IMR-90 (cell line): ENCODE data around the gene MPST. TPM values are rescaled to one million over a fixed set of nuclear protein-coding genes. Genes with fewer than 3 reads are reported as not detected.

Source experiments
- ATAC-seq: fragments of 200-7000 bp; cut with Tn5 transposase; 2 replicates; pipeline ENCODE4 v1.9.1; 2020; ENCODE audit warnings: low read depth, mild to moderate bottlenecking, moderate library complexity
- BruUV-seq: library from RNA; stranded (reverse); fragments of 400-500 nt; replicated peaks from 2 replicates; lab custom pipeline; 2021; lab: Mats Ljungman, UMichigan
- CTCF ChIA-PET: fragments of 300-600 bp; formaldehyde crosslinking; extraction: SDS; loops from one replicate; lab custom pipeline; 2021; ENCODE audit warnings: antibody characterized with exemption; lab: Yijun Ruan, JAX
- POLR2A ChIA-PET: fragments of 300-600 bp; sonication (Branson Sonifier 250); formaldehyde crosslinking; loops from one replicate; lab custom pipeline; 2022; ENCODE audit warnings: antibody characterized with exemption; ENCODE audit not compliant: unreplicated experiment; lab: Charles Lee
- DNase-seq: peaks from one replicate; pipeline ENCODE4 v3.0.0; 2013
- H2AFZ ChIP-seq: replicated peaks from 2 replicates; pipeline ENCODE3; 2013; ENCODE audit warnings: low read length, mild to moderate bottlenecking; ENCODE audit not compliant: poor library complexity
- H2AK5ac ChIP-seq: 2 replicates; pipeline ENCODE4 v1.6.1; 2013; ENCODE audit warnings: low read depth, low read length, inconsistent platforms
- H2AK9ac ChIP-seq: replicated peaks from 2 replicates; pipeline ENCODE3; 2013; ENCODE audit warnings: mild to moderate bottlenecking, low read depth, low read length, moderate library complexity; ENCODE audit not compliant: poor library complexity
- H2BK120ac ChIP-seq: 2 replicates; pipeline ENCODE4 v1.6.1; 2013; ENCODE audit warnings: low read depth, low read length, inconsistent platforms
- H2BK15ac ChIP-seq: 3 replicates; pipeline ENCODE4 v1.6.1; 2013; ENCODE audit warnings: low read depth, low read length, inconsistent platforms
- H2BK20ac ChIP-seq: 2 replicates; pipeline ENCODE4 v1.6.1; 2013; ENCODE audit warnings: low read depth, mild to moderate bottlenecking, inconsistent platforms, low read length, moderate library complexity
- H2BK5ac ChIP-seq: 2 replicates; pipeline ENCODE4 v1.6.1; 2013; ENCODE audit warnings: mild to moderate bottlenecking, low read depth, low read length, inconsistent platforms; ENCODE audit not compliant: poor library complexity, severe bottlenecking
- H3K14ac ChIP-seq: replicated peaks from 2 replicates; pipeline ENCODE4 v1.6.1; 2013; ENCODE audit warnings: low read depth, low read length, inconsistent platforms
- H3K18ac ChIP-seq: 2 replicates; pipeline ENCODE4 v1.6.1; 2013; ENCODE audit warnings: low read depth, low read length, control low read depth
- H3K23ac ChIP-seq: 2 replicates; pipeline ENCODE4 v1.6.1; 2013; ENCODE audit warnings: low read depth, low read length, inconsistent platforms
- H3K27ac ChIP-seq: 2 replicates; pipeline ENCODE4 v1.5.1; 2013; ENCODE audit warnings: mild to moderate bottlenecking, control low read depth, low read length; ENCODE audit not compliant: insufficient read depth
- H3K27me3 ChIP-seq: 2 replicates; pipeline ENCODE4 v1.6.1; 2013; ENCODE audit warnings: low read length; ENCODE audit not compliant: control insufficient read depth, insufficient read depth
- H3K36me3 ChIP-seq: 2 replicates; pipeline ENCODE4 v1.6.1; 2013; ENCODE audit warnings: low read length, mixed read lengths; ENCODE audit not compliant: control insufficient read depth, insufficient read depth
- H3K4ac ChIP-seq: 2 replicates; pipeline ENCODE4 v1.6.1; 2013; ENCODE audit warnings: low read depth, low read length, inconsistent platforms
- H3K4me1 ChIP-seq: 2 replicates; pipeline ENCODE4 v1.6.1; 2013; ENCODE audit warnings: low read length, mixed read lengths; ENCODE audit not compliant: control insufficient read depth, insufficient read depth
- H3K4me2 ChIP-seq: 2 replicates; pipeline ENCODE4 v1.6.1; 2013; ENCODE audit warnings: low read depth, mild to moderate bottlenecking, control low read depth, low read length, moderate library complexity
- H3K4me3 ChIP-seq: 2 replicates; pipeline ENCODE4 v1.5.1; 2013; ENCODE audit warnings: low read depth, mild to moderate bottlenecking, control low read depth, low read length, moderate library complexity; ENCODE audit not compliant: insufficient read depth
- H3K56ac ChIP-seq: 2 replicates; pipeline ENCODE4 v1.6.1; 2013; ENCODE audit warnings: low read length, inconsistent platforms; ENCODE audit not compliant: insufficient read depth; ENCODE audit errors: extremely low read depth
- H3K79me1 ChIP-seq, 2 experiments: 2 replicates each; pipeline ENCODE4 v1.6.1; 2013; ENCODE audit warnings: low read length in 2 of 2, inconsistent platforms in 1 of 2, low read depth in 1 of 2
- H3K9ac ChIP-seq: 2 replicates; pipeline ENCODE4 v1.6.1; 2013; ENCODE audit warnings: low read depth, low read length, control low read depth
- H3K9me1 ChIP-seq: 2 replicates; pipeline ENCODE4 v1.6.1; 2013; ENCODE audit warnings: low read length, inconsistent platforms; ENCODE audit not compliant: insufficient read depth
- H3K9me3 ChIP-seq: 2 replicates; pipeline ENCODE4 v1.6.1; 2013; ENCODE audit warnings: low read length; ENCODE audit not compliant: control insufficient read depth, insufficient read depth
- H4K20me1 ChIP-seq: 2 replicates; pipeline ENCODE4 v1.6.1; 2013; ENCODE audit warnings: low read length, inconsistent platforms; ENCODE audit not compliant: insufficient read depth
- H4K5ac ChIP-seq: 2 replicates; pipeline ENCODE4 v1.6.1; 2013; ENCODE audit warnings: mild to moderate bottlenecking, low read depth, low read length, control low read depth
- H4K8ac ChIP-seq, 2 experiments: 2 replicates each; pipeline ENCODE4 v1.6.1; 2013; ENCODE audit warnings: low read depth in 2 of 2, low read length in 2 of 2, control low read depth in 1 of 2, inconsistent platforms in 1 of 2
- H4K91ac ChIP-seq: 2 replicates; pipeline ENCODE4 v1.6.1; 2013; ENCODE audit warnings: low read depth, low read length, inconsistent platforms; ENCODE audit not compliant: insufficient read depth
- CEBPB ChIP-seq: IDR thresholded peaks from 2 replicates; pipeline ENCODE4 v1.6.1; 2012; ENCODE audit warnings: low read depth, low read length, improper control_type of control experiment
- CHD1 ChIP-seq: IDR thresholded peaks from 2 replicates; pipeline ENCODE4 v1.6.1; 2012; ENCODE audit warnings: low read depth, low read length, improper control_type of control experiment
- ELK1 ChIP-seq: fragments of 150-350 bp; IDR thresholded peaks from 2 replicates; pipeline ENCODE4 v1.6.1; 2016; ENCODE audit warnings: low read depth, mild to moderate bottlenecking, low read length, moderate library complexity, borderline replicate concordance
- FOS ChIP-seq: fragments of 150-350 bp; IDR thresholded peaks from 2 replicates; pipeline ENCODE4 v1.6.1; 2016; ENCODE audit warnings: low read depth, low read length
- MXI1 ChIP-seq: IDR thresholded peaks from 2 replicates; pipeline ENCODE4 v1.6.1; 2012; ENCODE audit warnings: low read depth, mild to moderate bottlenecking, low read length, moderate library complexity, borderline replicate concordance
- NFE2L2 ChIP-seq: fragments of 150-350 bp; IDR thresholded peaks from 2 replicates; pipeline ENCODE4 v1.6.1; 2016; ENCODE audit warnings: low read depth, mild to moderate bottlenecking, low read length
- POLR2A ChIP-seq: IDR thresholded peaks from 2 replicates; pipeline ENCODE4 v1.6.1; 2012; ENCODE audit warnings: mild to moderate bottlenecking, low read depth, low read length
- SMC3 ChIP-seq: fragments of 150-350 bp; IDR thresholded peaks from 2 replicates; pipeline ENCODE4 v1.6.1; 2016; ENCODE audit warnings: low read depth, mild to moderate bottlenecking, antibody characterized with exemption, low read length, moderate library complexity
- WGBS, 2 experiments: methylation state at CpG; one replicate each; pipeline versions ENCODE4 v1.1.5 to v1.1.7; 2013; ENCODE audit warnings: missing lambda C conversion rate in 2 of 2; ENCODE audit not compliant: insufficient read length in 1 of 2; ENCODE audit errors: extremely low coverage in 2 of 2; 5-methylcytosine and 5-hydroxymethylcytosine counted together
- dilution Hi-C: fragments of 300-500 bp; cut with HindIII; formaldehyde crosslinking; loops from one replicate; pipeline ENCODE4 v1.14.3; 2018; ENCODE audit warnings: low sequenced_read_pairs; ENCODE audit not compliant: unreplicated experiment
- in situ Hi-C: fragments of 300-500 bp; cut with MboI; formaldehyde crosslinking; loops from 3 replicates; pipeline ENCODE4 v1.14.3; 2019; ENCODE audit warnings: low sequenced_read_pairs, inconsistent platforms, mixed read lengths
- intact Hi-C: fragments of 100-400 bp; cut with micrococcal nuclease; formaldehyde crosslinking; loops from 2 replicates; pipeline ENCODE4 v1.10.0; 2022
- polyA plus RNA-seq, 3 experiments: library from polyadenylated mRNA; depleted of rRNA; stranded (reverse); fragments of >200 nt; gene quantifications; 2 replicates each; pipeline ENCODE4 v1.2.3, GENCODE V29; 2012; ENCODE audit warnings: low replicate concordance in 1 of 3
- total RNA-seq: library from RNA; depleted of rRNA; stranded (reverse); fragments of >200 nt; gene quantifications from 2 replicates; pipeline ENCODE4 v1.2.3, GENCODE V29; 2012

Gene MPST
- total and polyA plus RNA-seq, 2 of the 4 experiments (the other 2 are of a cell fraction): 19.2 to 43.0 TPM

- H2BK120ac ChIP-seq: no peak overlapping the region
- no peak overlapping the region for H4K8ac ChIP-seq
- no peak overlapping the region for H2BK15ac ChIP-seq
- no peak overlapping the region for H2AK9ac ChIP-seq
- WGBS, 2 experiments: 60% methylated on average over 2 of the region's 7 CpGs; no CpG with 5 or more reads in 1 of the 2 experiments
- peak overlapping the region; percentile 12; the same call in 1 of the 2 replicates for H4K91ac ChIP-seq
- H3K4me1 ChIP-seq: peaks cover 3% of the 10 kb centered on the region
- H3K4me3 ChIP-seq: no peak overlapping the region
- H2BK20ac ChIP-seq: 0 out of 2 replicates have a peak overlapping the region, but pooled peaks have one; percentile 6
- in situ Hi-C loops (no loop called here), intact Hi-C loops (no loop called here), dilution Hi-C loops (no loop called here)
- no peak overlapping the region for H4K5ac ChIP-seq
- ChIA-PET CTCF (interaction anchor here (1.1 to 1.3 kb wide), 2 partner anchors 9 to 14 kb away, joined by 3 to 5 read pairs; no protein-coding TSS in a partner anchor), POLR2A (no interaction called here)
- H3K36me3 ChIP-seq: no peaks in the 10 kb centered on the region
- H3K4me2 ChIP-seq: no peak overlapping the region
- H2BK5ac ChIP-seq: no peak overlapping the region
- no peak overlapping the region for H3K27ac ChIP-seq
- no peak overlapping the region for H2AK5ac ChIP-seq
- H3K9me1 ChIP-seq: peaks cover 6% of the 10 kb centered on the region; the same call in 1 of the 2 replicates
- DNase-seq (no peak), ATAC-seq (no peak)
- peaks cover 0 to 2% of the 10 kb centered on the region in 2 experiments; a peak in 3 of 4 replicates for H3K79me1 ChIP-seq
- no peak overlapping the region for H3K4ac ChIP-seq
- no peak overlapping the region for H3K14ac ChIP-seq
- H3K27me3 ChIP-seq: peaks cover 2% of the 10 kb centered on the region; the same call in 1 of the 2 replicates
- H4K20me1 ChIP-seq: no peaks in the 10 kb centered on the region
- H3K23ac ChIP-seq: no peak overlapping the region
- no peak overlapping the region for H2AFZ ChIP-seq
- H3K56ac ChIP-seq: no peak overlapping the region
- H3K9ac ChIP-seq: no peak overlapping the region
- H3K18ac ChIP-seq: no peak overlapping the region
- TF ChIP-seq CEBPB (no peak), POLR2A (no peak), FOS (no peak), MXI1 (no peak), CHD1 (no peak), ELK1 (no peak), SMC3 (no peak), NFE2L2 (no peak)
- no TSS peak for BruUV-seq
- no peaks in the 10 kb centered on the region for H3K9me3 ChIP-seq
Observed at GRCh38 chr22:37047006-37047405, 27.5 kb downstream of the MPST start.
